CD14-positive monocyte (primary cell): ENCODE results near the gene CEP78. TPM values are rescaled to one million over a fixed set of nuclear protein-coding genes. Genes with fewer than 3 reads are reported as not detected.

Experiments used
- DNase-seq, 3 donors: peaks; one replicate each; pipeline ENCODE4 v3.0.0-alpha.2; 2011 to 2022
- H2AFZ ChIP-seq: 2 replicates; pipeline ENCODE4 v1.6.0; 2012; ENCODE audit warnings: mild to moderate bottlenecking, low read depth, low read length, inconsistent platforms; ENCODE audit not compliant: insufficient read depth, poor library complexity, severe bottlenecking
- H3K27ac ChIP-seq, 2 donors: 1 replicate in 1 of 2; 2 replicates in 1 of 2; pipeline ENCODE4 v1.5.1; 2012 to 2013; ENCODE audit warnings: low read length in 2 of 2, control low read depth in 1 of 2, inconsistent platforms in 1 of 2, low read depth in 1 of 2, mild to moderate bottlenecking in 1 of 2
- H3K27me3 ChIP-seq, 2 donors: one replicate each; pipeline versions ENCODE4 v1.6.0 to v1.6.1; 2011 to 2013; ENCODE audit warnings: low read length in 2 of 2; ENCODE audit not compliant: control insufficient read depth in 2 of 2, insufficient read depth in 2 of 2
- H3K36me3 ChIP-seq, 2 donors: replicated peaks in 1 of 2; 1 replicate in 1 of 2; 2 replicates in 1 of 2; pipeline versions ENCODE4 v1.5.1 to v1.6.1; 2012 to 2013; ENCODE audit warnings: low read length in 2 of 2, control low read depth in 1 of 2, inconsistent platforms in 1 of 2, mild to moderate bottlenecking in 1 of 2; ENCODE audit not compliant: insufficient read depth in 2 of 2, control insufficient read depth in 1 of 2
- H3K4me1 ChIP-seq, 2 donors: 1 replicate in 1 of 2; 2 replicates in 1 of 2; pipeline versions ENCODE4 v1.5.1 to v1.6.1; 2012 to 2013; ENCODE audit warnings: low read length in 2 of 2, control low read depth in 1 of 2, inconsistent platforms in 1 of 2, mild to moderate bottlenecking in 1 of 2, moderate library complexity in 1 of 2; ENCODE audit not compliant: insufficient read depth in 2 of 2, control insufficient read depth in 1 of 2
- H3K4me2 ChIP-seq: replicated peaks from 2 replicates; pipeline ENCODE3; 2012; ENCODE audit warnings: low read length, moderate library complexity, mild to moderate bottlenecking; ENCODE audit not compliant: poor library complexity, severe bottlenecking; ENCODE audit errors: extremely low read depth
- H3K4me3 ChIP-seq, 3 experiments: fragments of 200-600 bp in 1 of 3; sonication (generic) in 1 of 3; replicated peaks in 1 of 3; 1 replicate in 2 of 3; 2 replicates in 1 of 3; pipeline ENCODE4 v1.5.1; 2011 to 2013; ENCODE audit warnings: low read length in 3 of 3, mild to moderate bottlenecking in 3 of 3, control low read depth in 2 of 3, low read depth in 2 of 3, inconsistent platforms in 1 of 3, moderate library complexity in 1 of 3
- H3K79me2 ChIP-seq: 2 replicates; pipeline ENCODE4 v1.6.0; 2012; ENCODE audit warnings: mild to moderate bottlenecking, control low read depth, inconsistent platforms, low read length, moderate library complexity; ENCODE audit not compliant: insufficient read depth
- H3K9ac ChIP-seq: 2 replicates; pipeline ENCODE4 v1.6.0; 2017; ENCODE audit warnings: low read length, mild to moderate bottlenecking; ENCODE audit not compliant: insufficient read depth, poor library complexity, severe bottlenecking
- H3K9me3 ChIP-seq, 2 donors: replicated peaks in 1 of 2; 1 replicate in 1 of 2; 2 replicates in 1 of 2; pipeline versions ENCODE4 v1.5.1 to v1.6.1; 2012 to 2013; ENCODE audit warnings: low read length in 2 of 2, control low read depth in 1 of 2; ENCODE audit not compliant: control insufficient read depth in 1 of 2, insufficient read depth in 1 of 2
- H4K20me1 ChIP-seq: 2 replicates; pipeline ENCODE4 v1.6.0; 2012; ENCODE audit warnings: mild to moderate bottlenecking, low read length, control low read depth, moderate library complexity; ENCODE audit not compliant: insufficient read depth
- H3K27ac Mint-ChIP-seq, 7 donors: one replicate each; pipeline ENCODE4 v1.8.0; 2020; ENCODE audit warnings: mild to moderate bottlenecking in 7 of 7, mixed read lengths in 7 of 7, moderate library complexity in 6 of 7, inconsistent platforms in 2 of 7
- H3K27me3 Mint-ChIP-seq, 3 donors: one replicate each; pipeline ENCODE4 v1.8.0; 2021 to 2022; ENCODE audit warnings: low read depth in 3 of 3, mild to moderate bottlenecking in 3 of 3, mixed read lengths in 3 of 3, moderate library complexity in 3 of 3, inconsistent platforms in 1 of 3
- H3K36me3 Mint-ChIP-seq, 2 donors: one replicate each; pipeline ENCODE4 v1.8.0; 2020; ENCODE audit warnings: mixed read lengths in 2 of 2, inconsistent platforms in 1 of 2, mild to moderate bottlenecking in 1 of 2
- H3K4me1 Mint-ChIP-seq: one replicate; pipeline ENCODE4 v1.8.0; 2020; ENCODE audit warnings: mild to moderate bottlenecking, mixed read lengths
- H3K4me3 Mint-ChIP-seq, 2 donors: one replicate each; pipeline ENCODE4 v1.8.0; 2020; ENCODE audit warnings: mild to moderate bottlenecking in 2 of 2, mixed read lengths in 2 of 2, moderate library complexity in 1 of 2
- H3K9me3 Mint-ChIP-seq, 7 donors: one replicate each; pipeline ENCODE4 v1.8.0; 2020 to 2022; ENCODE audit warnings: mixed read lengths in 7 of 7, mild to moderate bottlenecking in 6 of 7, moderate library complexity in 6 of 7, inconsistent platforms in 2 of 7
- WGBS: methylation state at CpG from one replicate; pipeline ENCODE4 v1.1.5; 2013; ENCODE audit warnings: missing lambda C conversion rate; ENCODE audit not compliant: insufficient coverage; 5-methylcytosine and 5-hydroxymethylcytosine counted together
- intact Hi-C, 2 donors: fragments of 100-400 bp; cut with micrococcal nuclease; formaldehyde crosslinking; loops; one replicate each; pipeline versions ENCODE4 v1.15.0 to v1.15.1; 2023
- polyA plus RNA-seq, 3 donors: library from polyadenylated mRNA; depleted of rRNA in 1 of 3; unstranded in 2 of 3; stranded (reverse) in 1 of 3; fragments of 300-500 nt in 2 of 3; fragments of >200 nt in 1 of 3; fragmentation: Illumina TruSeq in 2 of 3; gene quantifications; 1 replicate in 2 of 3; 2 replicates in 1 of 3; pipeline ENCODE4 v1.2.3, GENCODE V29; 2012 to 2021
- TF ChIP-seq, protein P1 (sequence below): fragments of 200-600 bp; IDR thresholded peaks from one replicate; pipeline ENCODE4 v1.8.0; 2022; ENCODE audit warnings: antibody characterized with exemption, mild to moderate bottlenecking

CEP78 gene
- polyA plus RNA-seq, 3 donors, result 1.7 to 3.3 (median 2.5) TPM

DNA sequence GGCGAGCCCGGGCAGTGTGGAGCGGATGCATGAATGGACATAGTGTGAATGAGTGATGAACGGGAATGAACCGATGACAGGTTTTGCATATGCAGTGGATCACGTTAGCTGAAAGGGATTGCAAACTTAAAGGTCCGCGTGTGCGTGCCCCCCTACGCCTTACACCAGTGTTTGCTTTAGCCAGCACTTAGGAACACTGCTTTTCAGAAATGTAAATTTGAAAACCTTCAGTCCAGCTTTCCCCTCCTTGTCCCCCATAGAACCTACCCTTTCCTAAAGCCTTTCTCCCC lies 61.7 kb downstream of the CEP78 start:
- Histone ChIP-seq H3K9me3 (peaks cover 0 to 5% of the 10 kb centered on the region in 2 donors), H3K36me3 (no peaks in the 10 kb centered on the region), H3K79me2 (no peaks in the 10 kb centered on the region), H3K4me3 (peak overlapping the region; percentile 32 to 78 (median 58)), H3K4me1 (peaks cover 22 to 24% of the 10 kb centered on the region in 2 donors), H4K20me1 (no peaks in the 10 kb centered on the region), H3K27ac (no peak overlapping the region), H3K9ac (peak overlapping the region; percentile 31), H2AFZ (peak overlapping the region; percentile 83), H3K27me3 (peaks cover 29 to 52% of the 10 kb centered on the region in 2 donors), H3K4me2 (peak overlapping the region; percentile 90)
- peak in 1 of 3 donors; percentile 4 for DNase-seq
- 0% methylated on average over 7 of the region's 10 CpGs for WGBS
- Mint-ChIP-seq H3K4me3 (peak overlapping the region; percentile 82 to 93), H3K27ac (peak overlapping the region in 2 of 7 donors; percentile 63 to 72), H3K36me3 (peaks cover 0 to 8% of the 10 kb centered on the region in 2 donors), H3K27me3 (peaks cover 47 to 60% (median 59%) of the 10 kb centered on the region in 3 donors), H3K4me1 (peaks cover 36% of the 10 kb centered on the region), H3K9me3 (peaks cover 0 to 17% (median 7%) of the 10 kb centered on the region in 7 donors)
- TF ChIP-seq, protein P1, sequence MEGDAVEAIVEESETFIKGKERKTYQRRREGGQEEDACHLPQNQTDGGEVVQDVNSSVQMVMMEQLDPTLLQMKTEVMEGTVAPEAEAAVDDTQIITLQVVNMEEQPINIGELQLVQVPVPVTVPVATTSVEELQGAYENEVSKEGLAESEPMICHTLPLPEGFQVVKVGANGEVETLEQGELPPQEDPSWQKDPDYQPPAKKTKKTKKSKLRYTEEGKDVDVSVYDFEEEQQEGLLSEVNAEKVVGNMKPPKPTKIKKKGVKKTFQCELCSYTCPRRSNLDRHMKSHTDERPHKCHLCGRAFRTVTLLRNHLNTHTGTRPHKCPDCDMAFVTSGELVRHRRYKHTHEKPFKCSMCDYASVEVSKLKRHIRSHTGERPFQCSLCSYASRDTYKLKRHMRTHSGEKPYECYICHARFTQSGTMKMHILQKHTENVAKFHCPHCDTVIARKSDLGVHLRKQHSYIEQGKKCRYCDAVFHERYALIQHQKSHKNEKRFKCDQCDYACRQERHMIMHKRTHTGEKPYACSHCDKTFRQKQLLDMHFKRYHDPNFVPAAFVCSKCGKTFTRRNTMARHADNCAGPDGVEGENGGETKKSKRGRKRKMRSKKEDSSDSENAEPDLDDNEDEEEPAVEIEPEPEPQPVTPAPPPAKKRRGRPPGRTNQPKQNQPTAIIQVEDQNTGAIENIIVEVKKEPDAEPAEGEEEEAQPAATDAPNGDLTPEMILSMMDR, result no peak
- intact Hi-C loops, result no loop called here

DNA sequence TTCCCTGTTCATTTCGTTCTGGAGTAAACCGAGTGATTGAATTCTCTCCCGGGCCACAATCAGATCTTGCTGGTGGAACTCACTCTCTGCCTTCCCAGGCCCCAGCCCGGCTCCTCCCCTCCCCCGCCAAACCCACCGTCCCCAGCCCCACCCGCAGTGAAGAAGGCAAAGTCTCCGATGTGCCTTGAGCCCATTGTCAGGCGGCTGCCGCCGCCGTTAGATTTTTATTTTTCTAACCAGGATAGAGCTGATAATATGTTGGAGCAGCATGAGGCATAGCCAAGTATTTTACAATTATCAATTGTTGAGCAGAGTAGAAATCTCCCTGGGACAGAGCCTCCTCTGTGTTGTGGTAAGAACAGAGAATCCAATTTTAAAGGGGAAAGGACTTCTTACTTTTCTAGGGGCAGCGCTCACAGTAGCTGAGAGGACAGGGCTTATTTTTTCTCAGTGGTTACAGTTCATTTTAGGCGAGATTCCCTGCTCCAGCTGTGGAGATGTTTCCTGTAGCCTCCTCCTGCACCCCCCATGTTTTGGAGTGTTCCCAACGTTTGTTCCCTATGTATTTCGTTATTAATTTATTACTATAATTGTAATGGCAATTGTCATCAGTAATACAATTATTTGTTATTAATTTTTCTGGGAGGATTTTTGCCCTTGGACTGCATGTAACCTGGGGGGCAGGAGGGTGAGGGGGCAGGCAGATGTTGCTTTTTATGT lies 62.3 kb downstream of the CEP78 start:
- Mint-ChIP-seq H3K4me1 (peaks cover 31% of the 10 kb centered on the region), H3K27ac (peak overlapping the region in 2 of 7 donors; percentile 63 to 72), H3K36me3 (peaks cover 0 to 8% of the 10 kb centered on the region in 2 donors), H3K4me3 (peak overlapping the region; percentile 82 to 93), H3K9me3 (peaks cover 0 to 17% (median 7%) of the 10 kb centered on the region in 7 donors), H3K27me3 (peaks cover 44 to 59% (median 58%) of the 10 kb centered on the region in 3 donors)
- DNase-seq, result no peak
- intact Hi-C loops, result no loop called here
- Histone ChIP-seq H3K4me1 (peaks cover 22 to 24% of the 10 kb centered on the region in 2 donors), H2AFZ (no peak overlapping the region), H4K20me1 (no peaks in the 10 kb centered on the region), H3K79me2 (no peaks in the 10 kb centered on the region), H3K36me3 (no peaks in the 10 kb centered on the region), H3K9ac (no peak overlapping the region), H3K27me3 (peaks cover 29 to 52% of the 10 kb centered on the region in 2 donors), H3K4me3 (peak overlapping the region in 1 of 3 experiments; percentile 78), H3K9me3 (peaks cover 0 to 5% of the 10 kb centered on the region in 2 donors), H3K4me2 (peak overlapping the region; percentile 90), H3K27ac (no peak overlapping the region)
- TF ChIP-seq, protein P1, result no peak
- 0% methylated on average over 1 of the region's 16 CpGs for WGBS
